Hepatocyte (in vitro differentiated cells): ENCODE data around the gene TREML2.
"Not testable (repeated sequence)": the region's sequence is repeated elsewhere in the genome, so short reads cannot be mapped to it uniquely, and the experiment has no call there.

Source experiments
- CTCF ChIP-seq: fragments of 200-600 bp; sonication (generic); IDR thresholded peaks from 2 replicates; pipeline ENCODE4 v1.5.1; 2016; ENCODE audit warnings: antibody characterized with exemption, mild to moderate bottlenecking; ENCODE audit not compliant: poor library complexity
- EZH2 ChIP-seq: fragments of 200-600 bp; sonication (generic); IDR thresholded peaks from 2 replicates; pipeline ENCODE4 v1.6.1; 2016; ENCODE audit warnings: antibody characterized with exemption, mild to moderate bottlenecking, borderline replicate concordance
- EZH2phosphoT487 ChIP-seq: fragments of 200-600 bp; sonication (generic); IDR thresholded peaks from one replicate; pipeline ENCODE4 v1.6.1; 2018; ENCODE audit warnings: antibody characterized with exemption, mild to moderate bottlenecking, low read depth, moderate library complexity; ENCODE audit not compliant: unreplicated experiment, severe bottlenecking

- not testable (repeated sequence) for TF ChIP-seq EZH2, CTCF, EZH2phosphoT487
Observed at GRCh38 chr6:41189046-41189445, 11.9 kb downstream of the TREML2 start.
